ENCODE results near the gene INSM1. TPM values are rescaled to one million over a fixed set of nuclear protein-coding genes. Genes with fewer than 3 reads are reported as not detected.

INSM1 gene
- total and polyA plus RNA-seq, 10 of the 15 experiments (the other 5 are each of a cell fraction or from before 2014, with no cell fraction given) = 0.03 to 0.11 (median 0.04) TPM; not detected in 7

DNA sequence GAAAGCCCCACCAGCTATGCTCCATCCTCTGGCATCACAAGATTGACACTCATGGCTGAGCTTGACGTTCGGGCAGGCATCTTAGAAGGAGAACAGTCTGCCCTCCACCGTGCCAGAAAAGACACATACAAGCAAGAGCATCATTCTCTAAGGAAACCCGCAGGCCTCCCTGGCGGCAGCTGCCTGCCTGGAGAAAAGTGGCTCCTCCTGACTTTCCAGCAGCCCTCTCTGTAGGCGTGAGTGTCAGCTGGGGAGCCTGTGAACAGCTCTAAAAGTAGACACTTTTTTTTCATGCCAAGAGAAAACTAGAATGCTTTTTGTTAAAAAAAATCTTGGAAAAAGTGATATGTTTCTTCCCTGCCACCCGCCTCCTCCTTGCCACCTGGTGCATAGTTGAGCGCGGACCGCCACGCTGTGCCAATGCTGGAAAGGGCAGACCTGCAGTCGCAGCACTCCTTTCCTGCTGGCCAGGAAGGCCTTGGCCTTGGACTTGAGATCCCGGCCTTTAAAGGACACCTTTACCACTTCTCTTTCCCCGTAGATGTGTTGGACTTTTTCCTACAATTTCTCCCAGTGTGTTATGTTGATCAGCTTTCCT lies 29.7 kb upstream of the INSM1 start:
- in situ Hi-C loops (cut with MboI) (no loop called here), intact Hi-C loops (cut with micrococcal nuclease; ENCODE audit: unreplicated experiment) (no loop called here)
- H3K79me2 ChIP-seq (ENCODE audit: control insufficient read depth, insufficient read depth, low read length) = no peaks in the 10 kb centered on the region
- H3K36me3 ChIP-seq (ENCODE audit: control insufficient read depth in 2 of 2, insufficient read depth in 2 of 2, low read length in 1 of 2) = no peaks in the 10 kb centered on the region; a peak in 1 of 4 replicates
- ChIA-PET CTCF (no interaction called here), SMC1A (ENCODE audit: uncharacterized antibody, unreplicated experiment) (no interaction called here), RAD21 (ENCODE audit: unreplicated experiment) (no interaction called here), POLR2A (no interaction called here)
- peaks cover 15% of the 10 kb centered on the region for H3K4me1 ChIP-seq (ENCODE audit: control insufficient read depth, insufficient read depth, low read length)
- 68% methylated on average over 14 of the region's 14 CpGs for WGBS (ENCODE audit: insufficient coverage, insufficient replicate concordance, low lambda C conversion rate, missing lambda C conversion rate)
- BruUV-seq (replicated peaks) = no TSS peak
- no peak overlapping the region for H3K9ac ChIP-seq (ENCODE audit: control insufficient read depth, insufficient read depth, low read length)
- H2AFZ ChIP-seq (ENCODE audit: control insufficient read depth, low read depth, low read length) = no peak overlapping the region
- no peak overlapping the region for H3K27ac ChIP-seq (ENCODE audit: control insufficient read depth, insufficient read depth)
- no peaks in the 10 kb centered on the region for H4K20me1 ChIP-seq (ENCODE audit: control insufficient read depth, insufficient read depth)
- H3K27me3 ChIP-seq (replicated peaks in 1 of 2; ENCODE audit: control insufficient read depth in 2 of 2, insufficient read depth in 2 of 2, low read length in 1 of 2) = no peaks in the 10 kb centered on the region
- ATAC-seq (no peak), DNase-seq (ENCODE audit: low read depth, low spot score) (no peak), FAIRE-seq (no peak)
- no peak overlapping the region for H3K4me2 ChIP-seq (ENCODE audit: control insufficient read depth, insufficient read depth)
- no peaks in the 10 kb centered on the region; the same call in 2 of the 3 replicates for H3K9me3 ChIP-seq (replicated peaks; ENCODE audit: control insufficient read depth, insufficient read depth, low read length)
- H3K4me3 ChIP-seq = no peak overlapping the region
- no peak for TF ChIP-seq ESRRA (IDR thresholded peaks at IDR 0.05; ENCODE audit: low read length)
- TF ChIP-seq, protein P1, sequence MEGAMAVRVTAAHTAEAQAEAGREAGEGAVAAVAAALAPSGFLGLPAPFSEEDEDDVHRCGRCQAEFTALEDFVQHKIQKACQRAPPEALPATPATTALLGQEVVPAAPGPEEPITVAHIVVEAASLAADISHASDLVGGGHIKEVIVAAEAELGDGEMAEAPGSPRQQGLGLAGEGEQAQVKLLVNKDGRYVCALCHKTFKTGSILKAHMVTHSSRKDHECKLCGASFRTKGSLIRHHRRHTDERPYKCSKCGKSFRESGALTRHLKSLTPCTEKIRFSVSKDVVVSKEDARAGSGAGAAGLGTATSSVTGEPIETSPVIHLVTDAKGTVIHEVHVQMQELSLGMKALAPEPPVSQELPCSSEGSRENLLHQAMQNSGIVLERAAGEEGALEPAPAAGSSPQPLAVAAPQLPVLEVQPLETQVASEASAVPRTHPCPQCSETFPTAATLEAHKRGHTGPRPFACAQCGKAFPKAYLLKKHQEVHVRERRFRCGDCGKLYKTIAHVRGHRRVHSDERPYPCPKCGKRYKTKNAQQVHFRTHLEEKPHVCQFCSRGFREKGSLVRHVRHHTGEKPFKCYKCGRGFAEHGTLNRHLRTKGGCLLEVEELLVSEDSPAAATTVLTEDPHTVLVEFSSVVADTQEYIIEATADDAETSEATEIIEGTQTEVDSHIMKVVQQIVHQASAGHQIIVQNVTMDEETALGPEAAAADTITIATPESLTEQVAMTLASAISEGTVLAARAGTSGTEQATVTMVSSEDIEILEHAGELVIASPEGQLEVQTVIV (IDR thresholded peaks at IDR 0.05; ENCODE audit: borderline replicate concordance, partially characterized antibody) = no peak
- TF ChIP-seq, protein P2, sequence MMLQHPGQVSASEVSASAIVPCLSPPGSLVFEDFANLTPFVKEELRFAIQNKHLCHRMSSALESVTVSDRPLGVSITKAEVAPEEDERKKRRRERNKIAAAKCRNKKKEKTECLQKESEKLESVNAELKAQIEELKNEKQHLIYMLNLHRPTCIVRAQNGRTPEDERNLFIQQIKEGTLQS (IDR thresholded peaks at IDR 0.05; ENCODE audit: borderline replicate concordance, extremely low read depth, low read depth, low read length) = no peak

DNA sequence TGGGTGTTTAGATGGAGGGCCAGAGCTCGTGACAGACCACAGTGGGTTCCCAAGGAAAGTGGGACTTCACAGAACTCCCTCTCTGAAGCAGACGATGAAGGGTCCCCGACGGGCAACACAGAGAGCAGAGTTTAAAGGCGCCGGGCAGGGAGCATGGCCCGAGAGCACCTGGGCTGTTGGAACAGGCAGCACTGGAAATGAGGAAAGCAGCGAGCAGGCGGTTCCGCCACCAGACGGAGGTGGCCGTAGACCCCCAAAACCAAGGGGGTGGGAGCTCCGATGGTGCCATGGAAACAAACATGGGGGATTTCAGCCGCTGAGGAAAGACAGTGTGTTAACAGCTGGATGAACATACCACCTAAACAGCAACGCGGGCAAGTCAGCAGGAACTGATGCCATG lies 27.5 kb upstream of the INSM1 start:
- DNase-seq (ENCODE audit: low read depth, low spot score) = no peak
- ATAC-seq = no peak
- no peak overlapping the region for H3K4me2 ChIP-seq (ENCODE audit: control insufficient read depth, insufficient read depth)
- POLR2A ChIA-PET = no interaction called here
- in situ Hi-C loops (cut with MboI) = no loop called here
- no peaks in the 10 kb centered on the region; a peak in 1 of 4 replicates for H3K27me3 ChIP-seq (replicated peaks in 1 of 2; ENCODE audit: control insufficient read depth in 2 of 2, insufficient read depth in 2 of 2, low read length in 1 of 2)
- SMC1A ChIA-PET (ENCODE audit: uncharacterized antibody, unreplicated experiment) = interaction anchor here (0.9 kb wide), 1 partner anchor 23 kb away, joined by 3 read pairs; no protein-coding TSS in a partner anchor
- no peak overlapping the region for H3K4me3 ChIP-seq
- H4K20me1 ChIP-seq (ENCODE audit: control insufficient read depth, insufficient read depth) = no peaks in the 10 kb centered on the region
- BruUV-seq (replicated peaks) = no TSS peak
- no peak overlapping the region for H3K27ac ChIP-seq (ENCODE audit: control insufficient read depth, insufficient read depth)
- WGBS (ENCODE audit: insufficient coverage, insufficient replicate concordance, low lambda C conversion rate, missing lambda C conversion rate) = 71% methylated on average over 10 of the region's 16 CpGs
- no peak overlapping the region for H2AFZ ChIP-seq (ENCODE audit: control insufficient read depth, low read depth, low read length)
- no peaks in the 10 kb centered on the region for H3K36me3 ChIP-seq (ENCODE audit: control insufficient read depth in 2 of 2, insufficient read depth in 2 of 2, low read length in 1 of 2)
- RAD21 ChIA-PET (ENCODE audit: unreplicated experiment) = no interaction called here
- no peaks in the 10 kb centered on the region; the same call in 2 of the 3 replicates for H3K9me3 ChIP-seq (replicated peaks; ENCODE audit: control insufficient read depth, insufficient read depth, low read length)
- intact Hi-C loops (cut with micrococcal nuclease; ENCODE audit: unreplicated experiment) = no loop called here
- H3K9ac ChIP-seq (ENCODE audit: control insufficient read depth, insufficient read depth, low read length) = no peak overlapping the region
- FAIRE-seq = no peak
- no peaks in the 10 kb centered on the region for H3K79me2 ChIP-seq (ENCODE audit: control insufficient read depth, insufficient read depth, low read length)
- CTCF ChIA-PET = no interaction called here
- no peaks in the 10 kb centered on the region for H3K4me1 ChIP-seq (ENCODE audit: control insufficient read depth, insufficient read depth, low read length)
- TF ChIP-seq BHLHE40 (IDR thresholded peaks at IDR 0.05; ENCODE audit: borderline replicate concordance in 1 of 2, low read depth in 2 of 2, low read length in 1 of 2) = no peak
- TF ChIP-seq, protein P3, sequence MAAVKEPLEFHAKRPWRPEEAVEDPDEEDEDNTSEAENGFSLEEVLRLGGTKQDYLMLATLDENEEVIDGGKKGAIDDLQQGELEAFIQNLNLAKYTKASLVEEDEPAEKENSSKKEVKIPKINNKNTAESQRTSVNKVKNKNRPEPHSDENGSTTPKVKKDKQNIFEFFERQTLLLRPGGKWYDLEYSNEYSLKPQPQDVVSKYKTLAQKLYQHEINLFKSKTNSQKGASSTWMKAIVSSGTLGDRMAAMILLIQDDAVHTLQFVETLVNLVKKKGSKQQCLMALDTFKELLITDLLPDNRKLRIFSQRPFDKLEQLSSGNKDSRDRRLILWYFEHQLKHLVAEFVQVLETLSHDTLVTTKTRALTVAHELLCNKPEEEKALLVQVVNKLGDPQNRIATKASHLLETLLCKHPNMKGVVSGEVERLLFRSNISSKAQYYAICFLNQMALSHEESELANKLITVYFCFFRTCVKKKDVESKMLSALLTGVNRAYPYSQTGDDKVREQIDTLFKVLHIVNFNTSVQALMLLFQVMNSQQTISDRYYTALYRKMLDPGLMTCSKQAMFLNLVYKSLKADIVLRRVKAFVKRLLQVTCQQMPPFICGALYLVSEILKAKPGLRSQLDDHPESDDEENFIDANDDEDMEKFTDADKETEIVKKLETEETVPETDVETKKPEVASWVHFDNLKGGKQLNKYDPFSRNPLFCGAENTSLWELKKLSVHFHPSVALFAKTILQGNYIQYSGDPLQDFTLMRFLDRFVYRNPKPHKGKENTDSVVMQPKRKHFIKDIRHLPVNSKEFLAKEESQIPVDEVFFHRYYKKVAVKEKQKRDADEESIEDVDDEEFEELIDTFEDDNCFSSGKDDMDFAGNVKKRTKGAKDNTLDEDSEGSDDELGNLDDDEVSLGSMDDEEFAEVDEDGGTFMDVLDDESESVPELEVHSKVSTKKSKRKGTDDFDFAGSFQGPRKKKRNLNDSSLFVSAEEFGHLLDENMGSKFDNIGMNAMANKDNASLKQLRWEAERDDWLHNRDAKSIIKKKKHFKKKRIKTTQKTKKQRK (IDR thresholded peaks at IDR 0.05; ENCODE audit: low read depth, low read length) = no peak
- TF ChIP-seq NFIC (IDR thresholded peaks at IDR 0.05; ENCODE audit: low read depth, low read length) = no peak
- TF ChIP-seq SUZ12 (IDR thresholded peaks at IDR 0.05; ENCODE audit: unreplicated experiment) = no peak
- TF ChIP-seq POLR2AphosphoS2 (IDR thresholded peaks at IDR 0.05; ENCODE audit: low read depth, low read length) = no peak
- no peak for TF ChIP-seq CBFB (IDR thresholded peaks at IDR 0.05; ENCODE audit: low read depth)
- TF ChIP-seq MEF2A (IDR thresholded peaks at IDR 0.05; ENCODE audit: insufficient read depth, low read depth, low read length) = no peak
- TF ChIP-seq TBL1XR1 (IDR thresholded peaks at IDR 0.05; ENCODE audit: low read depth, low read length) = no peak

Measured in GM12878 (cell line).